HEK293T (cell line): ENCODE measurements around the gene HSD3B1.
"Not testable (repeated sequence)": the region's sequence is repeated elsewhere in the genome, so short reads cannot be mapped to it uniquely, and the experiment has no call there.

Experiments
- CTCF ChIA-PET: fragments of 350-600 bp; formaldehyde crosslinking; extraction: SDS; loops from one replicate; lab custom pipeline; 2021; ENCODE audit warnings: antibody characterized with exemption, inconsistent platforms; lab: Yijun Ruan, JAX
- POLR2A ChIA-PET: fragments of 350-600 bp; formaldehyde crosslinking; extraction: SDS; loops from one replicate; lab custom pipeline; 2020; ENCODE audit warnings: antibody characterized with exemption, inconsistent platforms; lab: Yijun Ruan, JAX
- DNase-seq: peaks from one replicate; pipeline ENCODE4 v3.0.0; 2012; ENCODE audit warnings: mixed read lengths; ENCODE audit errors: extremely low spot score
- ARNT ChIP-seq: fragments of 450-650 bp; IDR thresholded peaks from 2 replicates; pipeline ENCODE4 v1.6.1; 2017; ENCODE audit warnings: mild to moderate bottlenecking
- BHLHE40 ChIP-seq: fragments of 450-650 bp; IDR thresholded peaks from 2 replicates; pipeline ENCODE4 v1.6.1; 2016; ENCODE audit warnings: mild to moderate bottlenecking, moderate library complexity, borderline replicate concordance
- CTBP1 ChIP-seq: fragments of 450-650 bp; IDR thresholded peaks from 2 replicates; pipeline ENCODE4 v1.6.1; 2016; ENCODE audit warnings: borderline replicate concordance
- ELF4 ChIP-seq: fragments of 450-650 bp; IDR thresholded peaks from 2 replicates; pipeline ENCODE4 v1.6.1; 2017; ENCODE audit warnings: antibody characterized with exemption
- FOXA1 ChIP-seq: fragments of 450-650 bp; IDR thresholded peaks from 2 replicates; pipeline ENCODE4 v1.6.1; 2016; ENCODE audit warnings: mild to moderate bottlenecking
- FOXK2 ChIP-seq: fragments of 450-650 bp; IDR thresholded peaks from 2 replicates; pipeline ENCODE4 v1.6.1; 2016; ENCODE audit warnings: mild to moderate bottlenecking
- FOXM1 ChIP-seq: fragments of 450-650 bp; IDR thresholded peaks from 2 replicates; pipeline ENCODE4 v1.6.1; 2017; ENCODE audit warnings: mild to moderate bottlenecking, borderline replicate concordance
- HDGF ChIP-seq: fragments of 450-650 bp; IDR thresholded peaks from 2 replicates; pipeline ENCODE4 v1.6.1; 2017; ENCODE audit warnings: antibody characterized with exemption, borderline replicate concordance
- L3MBTL2 ChIP-seq: fragments of 450-650 bp; conservative IDR thresholded peaks from 2 replicates; pipeline ENCODE4 v1.6.1; 2016; ENCODE audit warnings: mild to moderate bottlenecking
- LEF1 ChIP-seq: fragments of 450-650 bp; IDR thresholded peaks from 2 replicates; pipeline ENCODE4 v1.6.1; 2017; ENCODE audit warnings: mild to moderate bottlenecking, borderline replicate concordance
- NFRKB ChIP-seq: fragments of 450-650 bp; IDR thresholded peaks from 2 replicates; pipeline ENCODE4 v1.6.1; 2016; ENCODE audit warnings: mild to moderate bottlenecking, moderate library complexity
- SP1 ChIP-seq: fragments of 450-650 bp; IDR thresholded peaks from 2 replicates; pipeline ENCODE4 v1.6.1; 2017
- SUZ12 ChIP-seq: fragments of 450-650 bp; IDR thresholded peaks from 2 replicates; pipeline ENCODE4 v1.6.1; 2016; ENCODE audit warnings: mild to moderate bottlenecking
- TARDBP ChIP-seq: fragments of 450-650 bp; IDR thresholded peaks from 2 replicates; pipeline ENCODE4 v1.6.1; 2016
- ZNF384 ChIP-seq: fragments of 450-650 bp; IDR thresholded peaks from 2 replicates; pipeline ENCODE4 v1.6.1; 2016
- TF ChIP-seq, protein P1 (sequence below): fragments of 450-650 bp; IDR thresholded peaks from 2 replicates; pipeline ENCODE4 v1.6.1; 2016

The HSD3B1 gene

DNA sequence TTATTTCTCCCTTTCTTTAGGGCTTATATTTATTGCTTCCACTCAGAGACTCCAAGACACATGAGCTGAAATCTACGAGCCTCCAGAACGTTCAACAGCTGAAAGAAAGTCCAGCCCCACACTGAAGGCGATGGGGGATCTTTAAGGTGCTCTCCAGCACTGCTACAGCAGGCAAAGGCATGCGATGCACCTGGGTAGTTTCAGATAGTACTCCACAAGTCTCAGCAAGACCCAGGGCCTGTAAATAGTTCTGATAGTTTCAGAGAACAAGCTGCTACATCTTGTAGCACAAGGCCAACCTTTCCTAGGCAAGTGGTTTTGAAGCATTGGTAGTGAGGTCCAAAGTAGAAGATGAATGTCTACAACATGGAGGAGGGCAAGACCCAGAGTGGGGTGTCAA is 2.2 kb upstream of the HSD3B1 start:
- ChIA-PET POLR2A (no interaction called here), CTCF (no interaction called here)
- no peak for TF ChIP-seq LEF1
- DNase-seq: no peak

GRCh38 chr1:119510046-119510445 is 3.0 kb downstream of the HSD3B1 start:
- POLR2A ChIA-PET: no interaction called here
- DNase-seq: no peak
- no peak for TF ChIP-seq CTBP1
- TF ChIP-seq TARDBP: no peak
- no peak for TF ChIP-seq NFRKB
- TF ChIP-seq HDGF: no peak
- no peak for TF ChIP-seq FOXK2
- CTCF ChIA-PET: no interaction called here

GRCh38 chr1:119515221-119515620 is 8.2 kb downstream of the HSD3B1 start:
- CTCF ChIA-PET: no interaction called here
- TF ChIP-seq ELF4 (no peak), ZNF384 (no peak), FOXK2 (no peak), NFRKB (no peak)
- TF ChIP-seq, protein P1, sequence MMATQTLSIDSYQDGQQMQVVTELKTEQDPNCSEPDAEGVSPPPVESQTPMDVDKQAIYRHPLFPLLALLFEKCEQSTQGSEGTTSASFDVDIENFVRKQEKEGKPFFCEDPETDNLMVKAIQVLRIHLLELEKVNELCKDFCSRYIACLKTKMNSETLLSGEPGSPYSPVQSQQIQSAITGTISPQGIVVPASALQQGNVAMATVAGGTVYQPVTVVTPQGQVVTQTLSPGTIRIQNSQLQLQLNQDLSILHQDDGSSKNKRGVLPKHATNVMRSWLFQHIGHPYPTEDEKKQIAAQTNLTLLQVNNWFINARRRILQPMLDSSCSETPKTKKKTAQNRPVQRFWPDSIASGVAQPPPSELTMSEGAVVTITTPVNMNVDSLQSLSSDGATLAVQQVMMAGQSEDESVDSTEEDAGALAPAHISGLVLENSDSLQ: no peak
- DNase-seq: no peak
- POLR2A ChIA-PET: no interaction called here

- ChIA-PET POLR2A (no interaction called here), CTCF (no interaction called here)
- DNase-seq: no peak
- TF ChIP-seq ZNF384: no peak
- TF ChIP-seq ARNT: no peak
- no peak for TF ChIP-seq NFRKB
- no peak for TF ChIP-seq FOXA1
- no peak for TF ChIP-seq L3MBTL2
- no peak for TF ChIP-seq ELF4
- TF ChIP-seq SUZ12: no peak
- TF ChIP-seq SP1: no peak
- no peak for TF ChIP-seq BHLHE40
- no peak for TF ChIP-seq FOXK2
- TF ChIP-seq FOXM1: no peak
- no peak for TF ChIP-seq LEF1
- no peak for TF ChIP-seq TARDBP
- no peak for TF ChIP-seq CTBP1
- TF ChIP-seq HDGF: no peak
Observed at GRCh38 chr1:119516247-119516646, 9.2 kb downstream of the HSD3B1 start.

DNA sequence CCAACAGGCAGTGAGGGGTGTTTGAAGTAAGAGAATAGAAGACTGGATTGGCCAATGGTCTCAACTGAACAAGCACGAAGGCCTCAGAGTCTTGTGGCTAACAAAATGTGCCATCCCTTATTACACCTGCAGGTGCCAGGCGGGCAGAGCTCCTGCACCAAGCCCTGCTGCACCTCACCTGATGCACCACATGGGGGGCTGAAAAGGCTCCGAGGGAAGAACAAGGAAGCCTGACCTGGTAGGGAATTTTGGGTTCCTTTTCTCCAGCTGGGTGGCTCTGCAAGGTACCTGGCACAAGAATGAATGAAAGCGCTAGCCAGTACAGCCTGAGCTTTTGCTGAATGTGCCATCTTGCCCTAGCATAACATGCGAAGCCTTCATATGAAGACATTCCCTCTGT is 9.7 kb downstream of the HSD3B1 start:
- CTCF ChIA-PET: no interaction called here
- TF ChIP-seq HDGF: no peak
- TF ChIP-seq, protein P1: no peak
- no peak for TF ChIP-seq TARDBP
- no peak for TF ChIP-seq ELF4
- TF ChIP-seq SUZ12: no peak
- no peak for TF ChIP-seq CTBP1
- no peak for TF ChIP-seq LEF1
- no peak for TF ChIP-seq ARNT
- no peak for TF ChIP-seq ZNF384
- no peak for TF ChIP-seq SP1
- no peak for TF ChIP-seq FOXM1
- no peak for TF ChIP-seq FOXK2
- no peak for TF ChIP-seq BHLHE40
- no peak for TF ChIP-seq FOXA1
- TF ChIP-seq L3MBTL2: no peak
- TF ChIP-seq NFRKB: no peak
- no peak for DNase-seq
- POLR2A ChIA-PET: no interaction called here

GRCh38 chr1:119517667-119518066 is 10.7 kb downstream of the HSD3B1 start:
- CTCF ChIA-PET, POLR2A ChIA-PET, DNase-seq: not testable (repeated sequence)

DNA sequence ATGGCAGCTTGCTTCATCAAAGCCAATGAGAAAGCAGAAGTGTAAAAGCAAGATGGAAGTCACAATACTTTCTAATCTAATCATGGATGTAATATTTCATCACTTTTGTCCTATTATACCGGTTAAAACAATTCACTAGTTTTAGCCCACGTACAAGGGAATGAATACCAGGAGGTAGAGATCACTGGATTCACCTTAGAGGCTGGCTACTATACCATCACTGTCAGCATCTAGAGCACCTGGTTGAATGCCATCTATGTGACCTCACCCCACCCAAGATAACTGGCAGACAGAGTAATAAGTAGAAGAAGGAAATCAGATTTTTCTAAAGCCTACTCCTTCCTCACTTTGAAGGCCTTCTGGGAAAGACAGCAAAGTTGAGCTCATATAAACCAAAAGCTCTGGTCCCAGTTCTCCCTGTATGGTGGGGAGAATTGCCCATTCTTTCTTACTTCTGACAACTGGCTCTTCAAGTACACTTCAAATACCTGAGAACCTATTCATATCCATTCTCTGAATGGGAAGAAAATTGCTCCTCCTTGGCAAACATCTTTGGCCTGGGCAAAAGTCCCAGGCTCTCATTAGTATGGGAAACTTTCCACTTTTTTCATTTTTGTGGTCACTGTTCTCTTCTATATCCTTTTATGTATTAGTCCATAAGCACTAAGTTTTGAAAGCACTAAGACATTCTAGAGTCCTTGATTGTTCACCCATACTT is 24.8 kb downstream of the HSD3B1 start:
- no peak for DNase-seq
- CTCF ChIA-PET: no interaction called here
- POLR2A ChIA-PET: no interaction called here
- TF ChIP-seq L3MBTL2 (no peak), FOXK2 (no peak), LEF1 (no peak), FOXM1 (no peak), FOXA1 (no peak), NFRKB (no peak), TARDBP (no peak), ZNF384 (no peak), CTBP1 (no peak), ARNT (no peak), ELF4 (no peak)
- TF ChIP-seq, protein P1: no peak
